GM12872 (cell line): ENCODE results near the gene ZNF816.

Experiments
- TF ChIP-seq, protein P1 (sequence below): IDR thresholded peaks from 3 replicates; pipeline ENCODE4 v1.5.1; 2011; ENCODE audit warnings: low read depth, mild to moderate bottlenecking, low read length, moderate library complexity; ENCODE audit not compliant: insufficient read depth

ZNF816 gene

GRCh38 chr19:52962394-52963246, at the start of gene ZNF816:
Gene ZNF816 (minus strand): TSS chr19:52962881. CDS start chr19:52956089, 6,792 bp downstream.
- TF ChIP-seq, protein P1, sequence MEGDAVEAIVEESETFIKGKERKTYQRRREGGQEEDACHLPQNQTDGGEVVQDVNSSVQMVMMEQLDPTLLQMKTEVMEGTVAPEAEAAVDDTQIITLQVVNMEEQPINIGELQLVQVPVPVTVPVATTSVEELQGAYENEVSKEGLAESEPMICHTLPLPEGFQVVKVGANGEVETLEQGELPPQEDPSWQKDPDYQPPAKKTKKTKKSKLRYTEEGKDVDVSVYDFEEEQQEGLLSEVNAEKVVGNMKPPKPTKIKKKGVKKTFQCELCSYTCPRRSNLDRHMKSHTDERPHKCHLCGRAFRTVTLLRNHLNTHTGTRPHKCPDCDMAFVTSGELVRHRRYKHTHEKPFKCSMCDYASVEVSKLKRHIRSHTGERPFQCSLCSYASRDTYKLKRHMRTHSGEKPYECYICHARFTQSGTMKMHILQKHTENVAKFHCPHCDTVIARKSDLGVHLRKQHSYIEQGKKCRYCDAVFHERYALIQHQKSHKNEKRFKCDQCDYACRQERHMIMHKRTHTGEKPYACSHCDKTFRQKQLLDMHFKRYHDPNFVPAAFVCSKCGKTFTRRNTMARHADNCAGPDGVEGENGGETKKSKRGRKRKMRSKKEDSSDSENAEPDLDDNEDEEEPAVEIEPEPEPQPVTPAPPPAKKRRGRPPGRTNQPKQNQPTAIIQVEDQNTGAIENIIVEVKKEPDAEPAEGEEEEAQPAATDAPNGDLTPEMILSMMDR: no peak

DNA sequence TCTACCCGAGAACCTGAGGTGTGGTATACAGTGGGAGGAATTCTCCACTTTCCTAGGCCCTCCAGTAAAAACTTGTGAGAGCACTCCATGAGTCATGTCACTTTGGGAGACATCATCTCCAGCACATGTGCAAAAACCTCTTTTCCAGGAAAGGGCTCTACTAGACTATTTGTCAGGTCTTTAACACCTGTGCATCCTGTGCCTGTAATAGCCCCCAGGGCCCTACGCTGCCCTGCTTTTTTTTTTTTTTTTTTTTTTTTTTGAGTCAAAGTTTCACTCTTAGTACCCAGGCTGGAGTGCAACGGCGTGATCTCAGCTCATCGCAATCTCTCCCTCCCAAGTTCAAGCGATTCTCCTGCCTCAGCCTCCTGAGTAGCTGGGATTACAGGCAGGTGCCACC, 49.3 kb upstream of the ZNF816 start:
- TF ChIP-seq, protein P1: no peak

- TF ChIP-seq, protein P1: no peak
These were observed 47.8 kb upstream of the ZNF816 start for GRCh38 chr19:53010494-53010893.

GRCh38 chr19:53008061-53008778, 45.5 kb upstream of the ZNF816 start:
- TF ChIP-seq, protein P1: no peak

GRCh38 chr19:53007606-53008005, 44.9 kb upstream of the ZNF816 start:
- TF ChIP-seq, protein P1: no peak

DNA sequence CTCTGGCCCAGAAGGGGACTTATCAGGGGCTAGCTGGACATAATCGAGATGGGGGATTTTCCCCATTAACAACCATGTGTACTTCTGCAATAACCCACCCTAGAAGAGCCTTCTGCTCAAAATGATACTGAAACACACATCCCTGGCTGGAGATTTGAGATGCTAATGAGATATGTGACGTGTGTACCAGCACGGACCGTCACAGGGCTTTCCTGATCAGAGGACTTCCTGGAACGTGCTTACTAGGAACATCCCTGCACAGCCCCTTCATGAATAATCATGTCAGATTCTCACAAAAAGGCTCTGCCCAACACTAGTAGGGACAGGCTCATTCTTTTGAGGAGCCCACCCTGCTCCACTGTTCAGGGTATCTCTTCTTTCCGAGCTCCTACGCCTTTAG, 44.5 kb upstream of the ZNF816 start:
- TF ChIP-seq, protein P1: no peak

DNA sequence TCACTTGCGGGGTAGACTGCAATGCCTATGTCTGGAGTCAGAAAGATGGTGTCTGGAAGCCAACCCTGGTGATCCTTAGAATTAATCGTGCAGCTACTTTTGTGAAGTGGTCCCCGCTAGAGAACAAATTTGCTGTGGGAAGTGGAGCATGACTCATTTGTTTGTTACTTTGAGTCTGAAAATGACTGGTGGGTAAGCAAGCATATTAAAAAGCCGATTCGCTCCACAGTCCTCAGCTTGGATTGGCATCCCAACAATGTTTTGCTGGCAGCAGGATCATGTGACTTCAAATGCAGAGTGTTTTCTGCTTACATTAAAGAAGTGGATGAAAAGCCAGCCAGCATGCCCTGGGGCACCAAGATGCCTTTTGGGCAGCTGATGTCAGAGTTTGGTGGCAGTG, 41.6 kb upstream of the ZNF816 start:
- TF ChIP-seq, protein P1: no peak
